ENCODE measurements around the gene DYNLRB2. TPM values are rescaled to one million over a fixed set of nuclear protein-coding genes. Genes with fewer than 3 reads are reported as not detected.

DYNLRB2 gene
- polyA plus RNA-seq (2011; rRNA removed): 0.33 and 0.71 TPM in 2 replicates
- polyA minus RNA-seq (2011; rRNA and poly(A)+ RNA removed): not detected in 2 replicates

DNA sequence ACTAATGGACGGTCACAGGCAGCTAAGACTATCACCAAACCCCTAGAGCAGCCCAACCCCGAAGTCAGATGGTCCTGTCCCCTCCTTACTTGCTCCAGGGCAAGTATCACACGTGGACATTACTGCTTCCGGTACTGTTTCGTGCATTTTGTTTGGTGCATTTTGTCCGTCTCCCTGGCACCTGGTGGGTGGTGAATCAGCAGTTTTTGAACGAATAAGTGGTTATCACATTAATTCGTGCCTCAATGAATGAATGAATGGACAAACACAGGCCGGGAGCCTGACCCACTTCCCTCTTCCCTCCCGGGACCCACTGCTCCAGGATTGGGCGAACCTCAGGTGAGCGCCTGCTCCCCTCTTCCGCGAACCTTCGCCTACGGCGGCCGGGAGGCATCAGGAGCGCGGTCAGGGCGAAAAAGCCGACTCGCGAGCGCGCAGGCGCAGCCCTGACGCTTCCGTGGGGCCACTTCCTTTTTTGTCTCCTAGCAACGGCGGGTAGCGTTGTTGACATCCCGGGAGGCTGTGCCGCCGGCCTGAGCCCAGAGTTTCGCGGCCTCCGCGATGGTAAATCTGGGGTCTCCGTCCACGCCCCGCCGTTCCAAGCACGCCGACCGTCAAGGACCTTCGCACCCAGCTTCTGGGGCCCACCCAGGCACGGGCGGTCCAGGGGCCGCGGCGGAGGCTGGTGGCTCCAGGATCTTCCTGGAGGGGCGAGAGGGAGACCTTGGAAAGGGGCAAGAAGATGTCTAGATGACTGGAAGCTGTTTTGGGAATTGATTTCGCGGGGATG, at the start of gene DYNLRB2:
Gene DYNLRB2 (plus strand): TSS at position 478 of the 790 bp plus-strand sequence. CDS start 84 bp downstream, at position 562.
- CTCF ChIA-PET: interaction anchor here (1.0 to 3.9 kb wide), 4 partner anchors 14 to 284 kb away, joined by 3 to 27 read pairs (median 10); no protein-coding TSS in a partner anchor
- no peaks in the 10 kb centered on the region for H3K9me3 ChIP-seq (ENCODE audit: control insufficient read depth, insufficient read depth, low read length)
- H3K27me3 ChIP-seq (ENCODE audit: control insufficient read depth, insufficient read depth, low read length): no peaks in the 10 kb centered on the region
- peak within 1 kb of the TSS; percentile 78 for H3K4me3 ChIP-seq (ENCODE audit: low read depth, low read length)
- peak; percentile 82 for DNase-seq (ENCODE audit: low read depth, low spot score)
- H3K27ac ChIP-seq (ENCODE audit: low read depth, low read length): no peak within 1 kb of the TSS
- POLR2A ChIA-PET: no interaction called here
- no peak for TF ChIP-seq CTCF (IDR thresholded peaks at IDR 0.05; ENCODE audit: low read depth, low read length)

DNA sequence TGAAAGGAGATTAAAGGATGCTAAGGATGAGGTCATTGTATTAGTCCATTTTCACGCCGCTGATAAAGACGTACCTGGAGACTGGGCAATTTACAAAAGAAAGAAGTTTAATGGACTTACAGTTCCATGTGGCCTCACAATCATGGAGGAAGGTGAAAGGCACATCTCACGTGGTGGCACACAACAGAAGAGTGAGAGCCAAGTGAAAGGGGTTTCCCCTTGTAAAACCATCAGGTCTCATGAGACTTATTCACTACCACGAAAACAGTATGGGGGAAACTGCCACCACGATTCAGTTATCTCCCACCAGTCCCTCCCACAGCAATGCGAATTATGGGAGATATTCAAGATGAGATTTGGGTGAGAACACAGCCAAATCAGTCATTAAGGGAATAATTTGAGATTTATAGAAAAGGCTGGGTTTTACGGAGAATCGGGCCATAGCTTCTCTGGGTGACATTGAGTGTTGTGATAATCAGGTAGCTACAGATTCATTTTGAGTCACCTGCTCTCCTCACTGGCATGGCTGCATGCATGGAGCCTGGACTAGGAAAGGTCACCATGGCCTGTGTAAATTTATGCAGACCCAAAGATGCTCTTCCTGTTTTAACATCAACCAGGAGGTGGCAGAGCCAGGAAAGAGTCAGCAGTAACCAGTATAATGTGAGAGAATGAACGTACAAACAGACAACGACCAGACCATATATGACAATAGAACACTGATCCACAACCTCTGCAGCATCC, 40.5 kb upstream of the DYNLRB2 start:
- ChIA-PET CTCF (interaction anchor here (0.8 to 1.3 kb wide), 2 partner anchors 26 to 325 kb away, joined by 5 to 7 read pairs; no protein-coding TSS in a partner anchor), POLR2A (no interaction called here)
- Histone ChIP-seq H3K4me3 (ENCODE audit: low read depth, low read length) (no peak overlapping the region), H3K27me3 (ENCODE audit: control insufficient read depth, insufficient read depth, low read length) (no peaks in the 10 kb centered on the region), H3K27ac (ENCODE audit: low read depth, low read length) (no peak overlapping the region), H3K9me3 (ENCODE audit: control insufficient read depth, insufficient read depth, low read length) (no peaks in the 10 kb centered on the region)
- no peak for TF ChIP-seq CTCF (IDR thresholded peaks at IDR 0.05; ENCODE audit: low read depth, low read length)
- DNase-seq (ENCODE audit: low read depth, low spot score): no peak

GRCh38 chr16:80500961-80501525, 39.8 kb upstream of the DYNLRB2 start:
- no peak for TF ChIP-seq CTCF (IDR thresholded peaks at IDR 0.05; ENCODE audit: low read depth, low read length)
- no peaks in the 10 kb centered on the region for H3K27me3 ChIP-seq (ENCODE audit: control insufficient read depth, insufficient read depth, low read length)
- H3K4me3 ChIP-seq (ENCODE audit: low read depth, low read length): no peak overlapping the region
- ChIA-PET POLR2A (no interaction called here), CTCF (interaction anchor here (0.7 to 1.3 kb wide), 3 partner anchors 25 to 503 kb away, joined by 3 to 7 read pairs (median 5); no protein-coding TSS in a partner anchor)
- H3K27ac ChIP-seq (ENCODE audit: low read depth, low read length): no peak overlapping the region
- H3K9me3 ChIP-seq (ENCODE audit: control insufficient read depth, insufficient read depth, low read length): no peaks in the 10 kb centered on the region
- DNase-seq (ENCODE audit: low read depth, low spot score): no peak

GRCh38 chr16:80503107-80503506, 37.7 kb upstream of the DYNLRB2 start:
- Histone ChIP-seq H3K27me3 (ENCODE audit: control insufficient read depth, insufficient read depth, low read length) (no peaks in the 10 kb centered on the region), H3K4me3 (ENCODE audit: low read depth, low read length) (no peak overlapping the region), H3K27ac (ENCODE audit: low read depth, low read length) (no peak overlapping the region), H3K9me3 (ENCODE audit: control insufficient read depth, insufficient read depth, low read length) (no peaks in the 10 kb centered on the region)
- DNase-seq (ENCODE audit: low read depth, low spot score): no peak
- ChIA-PET CTCF (interaction anchor here (1.2 to 1.3 kb wide), 2 partner anchors 23 to 112 kb away, joined by 5 read pairs; no protein-coding TSS in a partner anchor), POLR2A (no interaction called here)
- TF ChIP-seq CTCF (IDR thresholded peaks at IDR 0.05; ENCODE audit: low read depth, low read length): no peak

Measured in AG04450 (cell line).